A549 (cell line): ENCODE data around the gene ACTL7B. TPM values are rescaled to one million over a fixed set of nuclear protein-coding genes. Genes with fewer than 3 reads are reported as not detected.
"Not testable (repeated sequence)": the region's sequence is repeated elsewhere in the genome, so short reads cannot be mapped to it uniquely, and the experiment has no call there.

Experiments
- ATAC-seq, 2 experiments: fragments of 200-7000 bp in 1 of 2; fragments of >200 bp in 1 of 2; cut with Nextera tagmentation in 1 of 2; cut with Tn5 transposase in 1 of 2; 3 replicates each; pipeline versions ENCODE4 v1.8.0 to v1.9.1; 2018 to 2020; ENCODE audit warnings: mild to moderate bottlenecking in 1 of 2, moderate library complexity in 1 of 2
- CTCF ChIA-PET: fragments of 300-600 bp; sonication (Branson Sonifier 250); formaldehyde crosslinking; extraction: SDS; loops from one replicate; lab custom pipeline; 2021; ENCODE audit warnings: antibody characterized with exemption, inconsistent platforms; lab: Yijun Ruan, JAX
- POLR2A ChIA-PET: fragments of 350-600 bp; formaldehyde crosslinking; extraction: SDS; loops from one replicate; lab custom pipeline; 2021; ENCODE audit warnings: antibody characterized with exemption, inconsistent platforms; lab: Yijun Ruan, JAX
- DNase-seq, 2 experiments: peaks; one replicate each; pipeline versions ENCODE4 v3.0.0 to v3.0.0-alpha.2; 2011 to 2016; ENCODE audit warnings: low read depth in 1 of 2, low spot score in 1 of 2
- FAIRE-seq: peaks from 2 replicates; lab custom pipeline; 2011; peaks lifted over from hg19 to GRCh38; lab: Jason Lieb, UNC
- H3K27ac ChIP-seq, 2 experiments: fragments of >200 bp; sonication (Bioruptor Twin); formaldehyde crosslinking; 3 replicates each; pipeline ENCODE4 v1.5.1; 2016 to 2017
- H3K4me1 ChIP-seq: fragments of >200 bp; sonication (Bioruptor Twin); formaldehyde crosslinking; 3 replicates; pipeline ENCODE4 v1.6.1; 2016
- H3K4me2 ChIP-seq: fragments of >200 bp; sonication (Bioruptor Twin); formaldehyde crosslinking; 3 replicates; pipeline ENCODE4 v1.6.1; 2016
- H3K4me3 ChIP-seq: fragments of >200 bp; sonication (Bioruptor Twin); formaldehyde crosslinking; 3 replicates; pipeline ENCODE4 v1.5.1; 2016
- H3K9me3 ChIP-seq: fragments of >200 bp; sonication (Bioruptor Twin); formaldehyde crosslinking; 3 replicates; pipeline ENCODE4 v1.6.1; 2016
- ATOH8 ChIP-seq: fragments of 250-450 bp; sonication (Bioruptor Pico); IDR thresholded peaks from 2 replicates; pipeline ENCODE4 v1.5.0; 2020; ENCODE audit warnings: low read depth, mild to moderate bottlenecking, moderate library complexity
- CEBPB ChIP-seq, 2 experiments: fragments of >200 bp in 1 of 2; sonication (Bioruptor Twin) in 1 of 2; formaldehyde crosslinking in 1 of 2; IDR thresholded peaks; 2 replicates each; pipeline ENCODE4 v1.6.1; 2012 to 2016
- CHD2 ChIP-seq: fragments of 150-350 bp; IDR thresholded peaks from 2 replicates; pipeline ENCODE4 v1.6.1; 2014; ENCODE audit warnings: low read length; ENCODE audit not compliant: partially characterized antibody
- FOXS1 ChIP-seq: fragments of 250-450 bp; sonication (Bioruptor Pico); IDR thresholded peaks from 2 replicates; pipeline ENCODE4 v1.5.0; 2020; ENCODE audit warnings: mild to moderate bottlenecking, moderate library complexity
- GATA3 ChIP-seq: IDR thresholded peaks from 2 replicates; pipeline ENCODE4 v1.6.1; 2012; ENCODE audit warnings: borderline replicate concordance
- HDAC2 ChIP-seq: fragments of 200-600 bp; sonication (generic); IDR thresholded peaks from 2 replicates; pipeline ENCODE4 v1.6.1; 2016
- HOXB13 ChIP-seq: fragments of 250-450 bp; sonication (Bioruptor Pico); IDR thresholded peaks from 2 replicates; pipeline ENCODE4 v1.5.0; 2020; ENCODE audit warnings: low read depth, mild to moderate bottlenecking, moderate library complexity
- MAFK ChIP-seq: fragments of 450-650 bp; IDR thresholded peaks from 2 replicates; pipeline ENCODE4 v1.6.1; 2014; ENCODE audit not compliant: partially characterized antibody
- NR3C1 ChIP-seq: fragments of >200 bp; sonication (Bioruptor Twin); formaldehyde crosslinking; IDR thresholded peaks from 3 replicates; pipeline ENCODE4 v1.6.1; 2017
- POLR2A ChIP-seq: IDR thresholded peaks from 2 replicates; pipeline ENCODE4 v1.6.1; 2012; ENCODE audit warnings: mild to moderate bottlenecking, low read length
- POLR2AphosphoS2 ChIP-seq: conservative IDR thresholded peaks from 2 replicates; pipeline ENCODE4 v1.6.1; 2012; ENCODE audit warnings: low read length, improper control_type of control experiment, inconsistent platforms
- RCOR1 ChIP-seq: fragments of 150-350 bp; IDR thresholded peaks from 2 replicates; pipeline ENCODE4 v1.6.1; 2014; ENCODE audit warnings: antibody characterized with exemption, low read length, low read depth
- RNF2 ChIP-seq: fragments of 200-600 bp; sonication (generic); IDR thresholded peaks from 2 replicates; pipeline ENCODE4 v1.6.1; 2016; ENCODE audit warnings: low read depth, mild to moderate bottlenecking, antibody characterized with exemption, moderate library complexity, borderline replicate concordance
- ZFP36 ChIP-seq: fragments of 450-650 bp; IDR thresholded peaks from 2 replicates; pipeline ENCODE4 v1.6.1; 2014; ENCODE audit warnings: borderline replicate concordance; ENCODE audit not compliant: partially characterized antibody
- WGBS: methylation state at CpG from one replicate; pipeline ENCODE4 v1.1.6; 2017; ENCODE audit errors: missing lambda C conversion rate; 5-methylcytosine and 5-hydroxymethylcytosine counted together
- polyA plus RNA-seq, 4 experiments: library from polyadenylated mRNA; depleted of rRNA in 3 of 4; stranded (reverse); fragments of >200 nt; fragmentation: RNase III in 1 of 4; extraction: RNeasy Plus Mini Kit Qiagen cat#74134 plus additional on column Dnase treatment in 1 of 4; gene quantifications; 2 replicates in 3 of 4; 3 replicates in 1 of 4; pipeline ENCODE4 v1.2.3, GENCODE V29; 2011 to 2017
- TF ChIP-seq, protein P1 (sequence below): fragments of >200 bp; sonication (Bioruptor Twin); formaldehyde crosslinking; IDR thresholded peaks from 2 replicates; pipeline ENCODE4 v1.6.1; 2016
- TF ChIP-seq, protein P2 (sequence below): fragments of >200 bp; sonication (Bioruptor Twin); formaldehyde crosslinking; IDR thresholded peaks from 3 replicates; pipeline ENCODE4 v1.6.1; 2016
- TF ChIP-seq, protein P3 (sequence below): fragments of 200-600 bp; sonication (generic); IDR thresholded peaks from 2 replicates; pipeline ENCODE4 v1.6.1; 2016; ENCODE audit warnings: antibody characterized with exemption, mild to moderate bottlenecking, moderate library complexity

ACTL7B gene
- polyA plus RNA-seq, 2 of the 4 experiments (the other 2 are of a cell fraction) = not detected

GRCh38 chr9:108844391-108844790, 11.4 kb downstream of the ACTL7B start:
- no peak for ATAC-seq
- no peak for FAIRE-seq
- no peak overlapping the region for H3K4me3 ChIP-seq
- POLR2A ChIA-PET = no interaction called here
- TF ChIP-seq, protein P1, sequence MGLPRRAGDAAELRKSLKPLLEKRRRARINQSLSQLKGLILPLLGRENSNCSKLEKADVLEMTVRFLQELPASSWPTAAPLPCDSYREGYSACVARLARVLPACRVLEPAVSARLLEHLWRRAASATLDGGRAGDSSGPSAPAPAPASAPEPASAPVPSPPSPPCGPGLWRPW = no peak
- no peak for TF ChIP-seq RNF2
- no peak for TF ChIP-seq RCOR1
- no peak for TF ChIP-seq NR3C1
- TF ChIP-seq ZFP36 = no peak
- no peak for TF ChIP-seq CHD2
- no peak for TF ChIP-seq MAFK
- TF ChIP-seq FOXS1 (CRISPR knock-in tag) = no peak
- TF ChIP-seq GATA3 = no peak
- no peak for TF ChIP-seq CEBPB (IDR thresholded peaks at IDR 0.05)
- TF ChIP-seq, protein P2, sequence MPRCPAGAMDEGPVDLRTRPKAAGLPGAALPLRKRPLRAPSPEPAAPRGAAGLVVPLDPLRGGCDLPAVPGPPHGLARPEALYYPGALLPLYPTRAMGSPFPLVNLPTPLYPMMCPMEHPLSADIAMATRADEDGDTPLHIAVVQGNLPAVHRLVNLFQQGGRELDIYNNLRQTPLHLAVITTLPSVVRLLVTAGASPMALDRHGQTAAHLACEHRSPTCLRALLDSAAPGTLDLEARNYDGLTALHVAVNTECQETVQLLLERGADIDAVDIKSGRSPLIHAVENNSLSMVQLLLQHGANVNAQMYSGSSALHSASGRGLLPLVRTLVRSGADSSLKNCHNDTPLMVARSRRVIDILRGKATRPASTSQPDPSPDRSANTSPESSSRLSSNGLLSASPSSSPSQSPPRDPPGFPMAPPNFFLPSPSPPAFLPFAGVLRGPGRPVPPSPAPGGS = no peak
- TF ChIP-seq HOXB13 (CRISPR knock-in tag) = no peak
- H3K4me1 ChIP-seq = no peaks in the 10 kb centered on the region
- no peak overlapping the region for H3K27ac ChIP-seq
- no peak overlapping the region for H3K4me2 ChIP-seq
- CTCF ChIA-PET = interaction anchor here (0.8 to 1.5 kb wide), 2 partner anchors 9 to 113 kb away, joined by 3 read pairs; no protein-coding TSS in a partner anchor
- no peaks in the 10 kb centered on the region for H3K9me3 ChIP-seq
- no peak for DNase-seq
- WGBS = 50% methylated on average over 2 of the region's 2 CpGs

- ATAC-seq (no peak), FAIRE-seq (no peak), DNase-seq (no peak)
- 64% methylated on average over 16 of the region's 16 CpGs for WGBS
- Histone ChIP-seq H3K9me3 (no peaks in the 10 kb centered on the region), H3K4me2 (no peak overlapping the region), H3K27ac (no peak overlapping the region), H3K4me3 (no peak overlapping the region), H3K4me1 (no peaks in the 10 kb centered on the region)
- TF ChIP-seq, protein P3, sequence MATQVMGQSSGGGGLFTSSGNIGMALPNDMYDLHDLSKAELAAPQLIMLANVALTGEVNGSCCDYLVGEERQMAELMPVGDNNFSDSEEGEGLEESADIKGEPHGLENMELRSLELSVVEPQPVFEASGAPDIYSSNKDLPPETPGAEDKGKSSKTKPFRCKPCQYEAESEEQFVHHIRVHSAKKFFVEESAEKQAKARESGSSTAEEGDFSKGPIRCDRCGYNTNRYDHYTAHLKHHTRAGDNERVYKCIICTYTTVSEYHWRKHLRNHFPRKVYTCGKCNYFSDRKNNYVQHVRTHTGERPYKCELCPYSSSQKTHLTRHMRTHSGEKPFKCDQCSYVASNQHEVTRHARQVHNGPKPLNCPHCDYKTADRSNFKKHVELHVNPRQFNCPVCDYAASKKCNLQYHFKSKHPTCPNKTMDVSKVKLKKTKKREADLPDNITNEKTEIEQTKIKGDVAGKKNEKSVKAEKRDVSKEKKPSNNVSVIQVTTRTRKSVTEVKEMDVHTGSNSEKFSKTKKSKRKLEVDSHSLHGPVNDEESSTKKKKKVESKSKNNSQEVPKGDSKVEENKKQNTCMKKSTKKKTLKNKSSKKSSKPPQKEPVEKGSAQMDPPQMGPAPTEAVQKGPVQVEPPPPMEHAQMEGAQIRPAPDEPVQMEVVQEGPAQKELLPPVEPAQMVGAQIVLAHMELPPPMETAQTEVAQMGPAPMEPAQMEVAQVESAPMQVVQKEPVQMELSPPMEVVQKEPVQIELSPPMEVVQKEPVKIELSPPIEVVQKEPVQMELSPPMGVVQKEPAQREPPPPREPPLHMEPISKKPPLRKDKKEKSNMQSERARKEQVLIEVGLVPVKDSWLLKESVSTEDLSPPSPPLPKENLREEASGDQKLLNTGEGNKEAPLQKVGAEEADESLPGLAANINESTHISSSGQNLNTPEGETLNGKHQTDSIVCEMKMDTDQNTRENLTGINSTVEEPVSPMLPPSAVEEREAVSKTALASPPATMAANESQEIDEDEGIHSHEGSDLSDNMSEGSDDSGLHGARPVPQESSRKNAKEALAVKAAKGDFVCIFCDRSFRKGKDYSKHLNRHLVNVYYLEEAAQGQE = no peak
- TF ChIP-seq POLR2AphosphoS2 (no peak), CHD2 (no peak), HDAC2 (no peak), POLR2A (no peak), ATOH8 (CRISPR knock-in tag) (no peak)
- POLR2A ChIA-PET = no interaction called here
- CTCF ChIA-PET = interaction anchor here (1.1 to 1.5 kb wide), 2 partner anchors 9 to 114 kb away, joined by 3 to 5 read pairs; no protein-coding TSS in a partner anchor
These were observed 13.0 kb downstream of the ACTL7B start for GRCh38 chr9:108842610-108843295.

GRCh38 chr9:108839561-108839960, 16.2 kb downstream of the ACTL7B start:
- H3K27ac ChIP-seq, H3K4me2 ChIP-seq, FAIRE-seq, CTCF ChIA-PET, DNase-seq, POLR2A ChIA-PET, ATAC-seq, H3K4me1 ChIP-seq, H3K9me3 ChIP-seq, H3K4me3 ChIP-seq: not testable (repeated sequence)
- 53% methylated on average over 5 of the region's 5 CpGs for WGBS
